ENCODE results near the gene COCH.
"Not testable (repeated sequence)": the region's sequence is repeated elsewhere in the genome, so short reads cannot be mapped to it uniquely, and the experiment has no call there.

The COCH gene

DNA sequence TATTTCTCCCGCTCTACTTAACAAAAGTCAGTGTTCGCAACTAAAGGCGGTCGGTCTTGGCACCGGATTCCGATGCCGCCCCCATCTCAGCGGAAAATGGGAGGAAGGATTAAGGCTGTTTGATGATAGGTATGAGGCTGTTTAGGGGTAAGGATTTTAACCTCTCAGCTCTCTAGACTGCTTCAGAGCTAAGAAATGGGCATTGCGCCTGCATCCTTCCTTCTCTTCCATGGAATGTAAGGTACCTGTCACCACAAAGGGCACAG lies 1.4 kb downstream of the COCH start:
- DNase-seq (ENCODE audit: low spot score), result no peak

DNA sequence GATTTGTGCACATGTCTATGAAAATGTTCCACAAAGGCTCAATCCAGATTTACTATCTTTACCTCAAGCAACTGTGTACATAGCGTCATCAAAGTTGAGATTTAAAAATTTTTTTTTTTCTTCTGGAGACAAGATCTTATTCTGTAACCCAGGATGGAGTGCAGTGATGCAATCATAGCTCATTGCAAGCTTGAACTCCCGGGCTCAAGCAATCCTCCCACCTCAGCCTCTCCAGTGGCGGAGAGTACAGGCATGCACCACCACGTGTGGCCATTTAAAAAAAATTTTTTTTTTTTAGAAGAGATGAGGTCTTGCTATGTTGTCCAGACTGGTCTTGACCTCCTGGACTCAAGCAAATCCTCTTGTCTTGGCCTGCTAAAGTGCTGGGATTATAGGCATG lies 2.3 kb downstream of the COCH start:
- no peak for DNase-seq (ENCODE audit: low spot score)

DNA sequence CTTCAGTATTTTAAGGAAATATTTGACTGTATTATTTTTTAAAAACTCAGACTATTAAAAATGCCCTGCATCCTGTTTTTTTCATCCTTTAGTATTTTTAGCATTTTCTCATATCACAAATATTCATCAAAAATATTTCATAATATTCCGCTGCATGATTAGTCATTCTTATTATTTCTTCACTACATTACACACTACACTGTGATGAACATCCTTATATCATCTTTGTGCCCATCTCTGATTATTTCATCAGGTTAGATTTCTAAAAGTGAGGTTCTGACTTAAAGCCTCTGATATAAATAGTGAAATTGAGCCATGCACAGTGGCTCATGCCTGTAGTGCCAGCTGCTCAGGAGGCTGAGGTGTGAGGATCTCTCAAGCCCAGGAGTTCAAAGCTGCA lies 8.1 kb downstream of the COCH start:
- DNase-seq (ENCODE audit: low spot score), result no peak

DNA sequence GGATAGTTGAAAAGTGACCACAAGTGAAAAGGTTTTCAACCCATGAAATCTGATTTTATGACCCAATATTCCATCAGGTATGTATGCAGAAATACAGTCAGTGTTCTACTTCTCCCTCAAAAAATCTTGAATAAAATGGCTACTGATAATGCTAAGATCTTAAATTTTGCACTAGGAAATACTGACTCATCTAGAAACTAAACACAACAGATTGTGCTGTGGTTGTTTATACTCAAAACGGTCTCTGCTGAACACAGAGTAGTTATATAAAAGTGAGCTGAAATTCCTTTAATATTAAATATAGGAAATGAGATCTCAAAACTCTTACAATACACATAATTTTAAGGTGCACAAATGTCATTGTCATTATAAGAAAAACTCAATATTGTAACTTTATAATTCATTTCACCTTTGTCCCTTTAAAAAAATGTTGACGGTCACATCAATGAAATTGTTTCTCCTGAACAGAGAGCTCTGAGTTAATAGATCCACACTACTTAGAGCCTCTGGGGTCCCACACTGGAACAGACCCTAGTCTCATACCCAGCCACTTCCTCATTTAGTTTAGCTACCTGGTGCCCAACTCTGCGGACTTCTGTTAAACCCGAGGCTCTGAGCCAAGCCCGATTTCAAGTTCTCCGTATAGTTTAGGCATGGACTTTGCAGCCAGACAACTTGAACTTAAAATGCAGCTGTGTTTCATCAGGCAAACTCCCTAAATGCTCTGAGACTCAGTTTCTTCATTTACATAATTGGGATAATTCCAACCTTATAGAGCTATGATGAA lies 9.3 kb downstream of the COCH start:
- DNase-seq (ENCODE audit: low spot score), result no peak

DNA sequence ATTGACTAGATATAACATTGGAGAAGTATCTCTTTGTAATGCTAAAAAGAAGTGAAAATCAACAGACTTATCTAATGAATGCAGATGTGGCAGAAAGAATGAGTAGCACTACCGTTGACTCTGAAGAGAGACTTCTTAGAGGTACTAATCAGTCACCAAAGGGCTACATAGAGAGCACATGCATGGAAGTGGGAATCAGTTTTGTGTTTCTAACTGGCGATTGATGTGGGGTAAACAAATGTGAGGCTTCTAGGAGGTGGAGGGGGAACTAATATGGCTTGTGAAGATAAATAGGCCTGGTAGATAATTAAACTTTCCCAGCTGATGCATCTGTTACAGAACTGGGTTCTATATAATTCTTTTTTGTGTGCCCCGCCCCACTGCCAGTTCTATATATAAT lies 10.5 kb downstream of the COCH start:
- DNase-seq (ENCODE audit: low spot score), result no peak

DNA sequence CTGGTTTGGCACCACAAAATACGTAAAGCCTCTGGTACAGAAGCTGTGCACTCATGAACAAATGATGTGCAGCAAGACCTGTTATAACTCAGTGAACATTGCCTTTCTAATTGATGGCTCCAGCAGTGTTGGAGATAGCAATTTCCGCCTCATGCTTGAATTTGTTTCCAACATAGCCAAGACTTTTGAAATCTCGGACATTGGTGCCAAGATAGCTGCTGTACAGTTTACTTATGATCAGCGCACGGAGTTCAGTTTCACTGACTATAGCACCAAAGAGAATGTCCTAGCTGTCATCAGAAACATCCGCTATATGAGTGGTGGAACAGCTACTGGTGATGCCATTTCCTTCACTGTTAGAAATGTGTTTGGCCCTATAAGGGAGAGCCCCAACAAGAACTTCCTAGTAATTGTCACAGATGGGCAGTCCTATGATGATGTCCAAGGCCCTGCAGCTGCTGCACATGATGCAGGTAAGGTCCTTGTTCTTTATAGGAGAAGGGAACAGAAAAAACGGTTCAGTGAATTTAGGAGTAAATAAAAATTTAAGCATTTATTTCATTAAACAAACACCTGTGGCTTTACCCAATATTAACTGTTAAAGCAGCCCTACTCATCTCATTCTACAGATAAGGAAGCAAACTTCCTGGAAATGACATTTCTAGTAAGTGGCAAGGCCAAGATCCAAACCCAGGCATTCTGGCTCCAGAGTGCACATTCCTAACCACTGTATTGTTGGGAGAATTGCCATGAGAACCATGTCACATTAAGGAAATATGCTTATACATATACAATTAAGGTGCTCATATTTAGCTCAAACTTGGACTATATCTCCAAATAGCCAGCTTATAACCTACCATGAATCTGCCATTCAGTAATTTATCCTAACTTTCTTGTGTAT lies 11.7 kb downstream of the COCH start:
- DNase-seq (ENCODE audit: low spot score), result no peak

DNA sequence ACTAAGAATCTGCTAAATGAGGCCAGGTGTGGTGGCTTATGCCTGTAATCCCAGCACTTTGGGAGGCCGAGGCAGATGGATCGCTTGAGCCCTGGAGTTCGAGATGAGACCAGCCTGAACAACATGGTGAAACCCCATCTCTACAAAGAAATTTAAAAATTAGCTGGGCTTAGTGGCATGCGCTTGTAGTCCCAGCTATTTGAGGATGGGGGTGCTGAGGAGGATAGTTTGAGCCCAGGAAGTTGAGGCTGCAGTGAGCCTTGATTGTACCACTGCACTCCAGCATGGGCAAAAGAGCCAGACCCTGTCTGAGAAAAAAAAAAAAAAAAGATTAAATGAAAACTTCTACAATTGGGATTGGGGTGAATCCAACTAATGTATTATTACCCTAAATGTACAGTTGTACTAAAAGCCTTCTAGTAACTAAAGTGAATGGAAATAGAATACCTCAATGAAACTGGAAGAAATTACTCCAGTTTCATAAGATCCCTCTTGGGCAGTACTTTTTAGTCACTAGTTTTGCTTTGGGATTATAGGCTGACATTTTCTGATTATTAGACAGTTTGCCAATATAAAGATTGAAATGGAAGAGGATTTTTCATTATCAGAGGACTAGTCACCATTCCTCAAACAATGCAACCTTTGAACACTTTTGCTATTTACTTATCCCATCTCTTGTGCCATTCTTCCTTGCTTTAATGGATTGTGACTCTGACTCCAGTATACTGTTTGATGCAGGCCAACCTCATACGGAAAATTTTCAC lies 14.3 kb downstream of the COCH start:
- no peak for DNase-seq (ENCODE audit: low spot score)

DNA sequence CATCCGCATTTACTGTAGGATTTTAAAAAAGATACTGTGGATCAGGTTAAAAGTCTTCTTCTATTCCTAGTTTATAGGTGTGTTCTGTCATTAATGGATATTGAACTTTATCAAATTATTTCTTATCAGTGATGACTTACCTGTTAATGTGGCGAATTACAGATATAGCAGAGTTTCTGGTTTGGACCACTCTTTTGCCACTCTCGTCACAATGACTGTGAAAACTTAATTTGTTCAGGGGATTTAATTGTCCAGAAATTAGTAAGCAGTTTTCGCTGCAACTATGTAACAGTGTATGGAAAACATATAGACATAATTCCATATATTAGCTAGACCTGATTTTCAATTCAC lies 14.9 kb downstream of the COCH start:
- no peak for DNase-seq (ENCODE audit: low spot score)

DNA sequence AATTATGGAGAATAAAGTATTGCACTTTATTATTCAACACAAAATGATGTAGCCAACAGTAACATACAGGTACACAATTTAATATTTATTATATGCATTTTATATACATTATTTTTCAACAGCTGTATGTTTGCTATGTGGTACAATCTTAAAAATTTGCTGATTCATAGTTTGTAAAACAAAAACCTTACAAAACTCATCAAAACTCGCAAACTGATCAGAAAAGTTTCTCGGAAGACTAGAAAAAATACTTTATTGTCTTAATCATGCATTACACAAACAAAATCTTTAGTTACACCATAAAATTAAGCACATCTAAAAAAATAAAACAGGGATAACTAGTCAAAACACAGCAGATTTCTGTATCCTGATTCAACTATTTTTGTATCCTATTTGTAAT lies 19.5 kb downstream of the COCH start:
- DNase-seq (ENCODE audit: low spot score), result no peak

DNA sequence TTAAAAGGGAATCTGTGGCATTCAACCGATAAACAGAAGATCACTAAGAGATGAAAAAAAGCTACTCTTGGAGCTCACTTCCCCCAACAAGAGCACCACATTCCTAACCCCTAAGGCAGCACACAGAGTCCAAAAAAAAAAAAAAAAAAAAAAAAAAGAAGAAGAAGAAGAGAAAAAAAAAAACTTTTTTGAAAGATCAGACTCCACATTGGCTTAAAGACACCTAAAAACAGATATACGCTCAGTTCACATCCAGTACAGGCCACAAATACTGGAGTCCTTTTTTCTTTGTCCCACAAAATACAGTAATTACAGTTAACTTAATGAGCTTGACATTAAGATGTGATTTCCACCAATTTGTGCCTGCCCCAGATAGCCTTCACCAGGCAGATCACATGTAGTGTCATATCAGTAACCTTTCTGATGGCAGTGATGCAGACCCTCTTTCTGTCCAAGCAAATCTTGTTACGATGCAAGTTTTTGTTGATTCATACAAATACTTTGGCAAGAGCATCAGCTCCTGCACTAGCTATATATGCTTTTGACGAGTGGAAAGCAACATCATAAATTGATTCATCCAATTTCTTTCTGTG lies 20.7 kb downstream of the COCH start:
- no peak for DNase-seq (ENCODE audit: low spot score)

DNA sequence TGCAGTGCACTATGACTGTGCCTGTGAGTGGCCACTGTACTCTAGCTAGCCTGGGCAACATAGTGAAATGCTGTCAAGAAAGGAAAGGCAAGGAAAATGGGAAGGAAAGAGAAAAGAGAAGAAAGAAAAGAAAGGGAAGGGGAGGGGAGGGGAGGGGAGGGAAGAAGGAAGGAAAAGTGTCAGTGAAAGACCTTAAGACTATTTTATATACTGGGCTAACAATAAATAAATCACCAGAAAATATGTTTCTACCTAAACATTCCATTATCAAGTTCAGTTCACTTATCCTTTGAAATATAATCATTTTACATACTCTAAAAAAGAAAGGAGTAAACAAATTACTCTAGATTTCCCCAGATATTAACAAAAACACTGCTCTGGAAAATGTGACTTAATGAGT lies 22.1 kb downstream of the COCH start:
- no peak for DNase-seq (ENCODE audit: low spot score)

DNA sequence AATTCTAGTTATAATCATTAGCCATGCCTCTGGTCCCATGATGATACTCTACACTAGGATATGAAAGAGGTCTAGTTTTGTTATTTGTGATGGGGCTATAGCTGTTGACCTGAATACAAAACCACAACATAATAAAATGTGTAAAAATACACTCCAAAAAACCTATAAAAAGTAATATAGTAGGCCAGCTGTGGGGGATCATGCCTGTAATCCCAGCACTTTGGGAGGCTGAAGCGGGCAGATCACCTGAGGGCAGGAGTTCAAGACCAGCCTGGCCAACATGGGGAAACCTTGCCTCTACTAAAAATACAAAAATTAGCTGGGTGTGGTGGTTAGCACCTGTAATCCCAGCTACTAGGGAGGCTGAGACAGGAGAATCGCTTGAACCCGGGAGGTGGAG lies 22.8 kb downstream of the COCH start:
- not testable (repeated sequence) for DNase-seq (ENCODE audit: low spot score)

DNA sequence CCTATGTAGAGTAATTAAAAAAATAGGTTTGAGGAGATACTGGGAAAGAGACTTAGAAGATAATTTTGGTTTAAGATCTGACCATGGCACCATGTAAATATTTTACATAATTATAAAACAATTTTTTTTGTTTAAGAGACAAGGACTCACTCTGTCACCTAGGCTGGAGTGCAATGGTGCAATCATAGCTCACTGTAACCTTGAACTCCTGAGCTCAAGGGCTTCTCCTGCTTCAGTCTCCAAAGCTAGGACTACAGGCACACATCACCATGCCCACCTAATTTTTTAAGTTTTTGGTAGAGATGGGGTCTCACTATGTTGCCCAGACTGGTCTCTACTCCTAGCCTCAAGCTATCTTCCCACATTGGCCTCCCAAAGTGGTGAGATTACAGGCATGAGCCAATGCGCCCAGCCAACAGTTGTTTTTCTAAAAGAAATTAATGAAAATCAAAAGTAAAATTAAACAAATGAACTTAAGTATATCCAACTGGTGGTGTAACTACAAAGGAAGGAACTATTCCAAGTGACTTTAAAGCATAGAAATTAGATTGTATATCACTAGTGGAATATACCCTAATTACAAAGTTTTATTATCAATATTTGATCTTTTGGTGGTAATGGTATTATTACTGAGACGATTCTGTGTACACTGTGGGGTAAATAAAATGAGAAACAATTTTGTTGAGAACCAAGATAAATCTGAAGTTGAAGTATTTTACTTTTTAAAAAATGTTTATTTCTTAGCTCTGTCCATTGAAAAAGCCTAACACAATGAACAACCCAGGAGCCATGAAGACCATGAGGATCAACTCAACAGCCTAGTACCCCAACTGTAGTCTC lies 29.1 kb downstream of the COCH start:
- DNase-seq (ENCODE audit: low spot score), result no peak

DNA sequence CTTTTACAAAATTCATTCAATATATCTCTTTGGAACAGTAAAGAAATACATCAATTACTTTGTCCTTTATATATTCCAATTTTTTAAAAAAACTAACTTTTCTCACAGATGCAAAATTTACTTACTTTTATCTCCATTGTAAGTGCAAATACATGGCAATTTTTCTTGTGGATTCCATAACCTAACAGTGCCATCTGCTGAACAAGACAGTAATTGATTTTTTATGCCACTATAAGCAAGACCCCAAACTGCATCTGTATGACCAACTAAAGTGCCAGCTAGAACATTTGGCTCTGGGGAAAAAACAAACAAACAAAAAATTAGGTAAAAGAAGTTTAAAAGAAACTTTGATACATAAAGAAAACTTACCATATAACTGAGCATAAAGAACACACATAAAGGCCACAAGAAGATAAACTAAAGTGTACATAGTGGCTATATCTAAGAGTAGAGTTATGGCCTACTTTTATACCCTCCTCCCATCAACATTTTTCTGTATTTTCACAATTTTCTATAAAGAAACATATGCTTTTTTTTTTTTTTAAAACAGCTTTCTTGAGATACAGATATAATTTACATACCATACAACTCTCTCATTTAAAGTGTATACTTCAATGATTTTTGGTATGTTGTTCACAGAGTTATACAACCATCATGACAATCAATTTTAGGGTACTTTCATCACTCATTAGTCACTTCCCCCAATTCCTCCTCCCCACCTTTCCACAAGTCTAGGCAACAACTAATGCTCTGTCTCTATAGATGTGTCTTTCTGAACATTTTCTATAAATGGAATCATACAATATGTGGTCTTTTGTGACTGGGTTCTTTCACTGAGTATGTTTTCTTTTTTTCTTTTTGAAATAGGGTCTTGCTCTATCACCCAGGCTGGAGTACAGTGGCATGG lies 32.6 kb downstream of the COCH start:
- DNase-seq (ENCODE audit: low spot score), result no peak

DNA sequence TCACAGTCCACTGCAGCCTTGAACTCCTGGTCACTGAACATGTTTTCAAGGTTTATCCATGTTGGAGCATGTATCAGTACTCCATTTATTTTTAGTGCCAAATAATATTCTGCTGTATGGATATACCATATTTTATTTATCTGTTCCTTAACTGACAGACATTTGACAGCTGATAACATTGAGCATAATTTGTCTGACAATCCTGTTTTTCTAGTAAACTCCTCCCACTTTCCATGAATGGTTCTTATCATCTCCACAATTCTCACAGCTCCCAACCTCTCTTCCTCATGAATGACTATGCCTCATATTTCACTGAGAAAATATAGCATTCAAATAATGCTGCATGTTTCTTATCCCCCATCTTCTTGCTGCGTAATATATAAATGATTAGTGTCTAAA lies 33.3 kb downstream of the COCH start:
- no peak for DNase-seq (ENCODE audit: low spot score)

DNA sequence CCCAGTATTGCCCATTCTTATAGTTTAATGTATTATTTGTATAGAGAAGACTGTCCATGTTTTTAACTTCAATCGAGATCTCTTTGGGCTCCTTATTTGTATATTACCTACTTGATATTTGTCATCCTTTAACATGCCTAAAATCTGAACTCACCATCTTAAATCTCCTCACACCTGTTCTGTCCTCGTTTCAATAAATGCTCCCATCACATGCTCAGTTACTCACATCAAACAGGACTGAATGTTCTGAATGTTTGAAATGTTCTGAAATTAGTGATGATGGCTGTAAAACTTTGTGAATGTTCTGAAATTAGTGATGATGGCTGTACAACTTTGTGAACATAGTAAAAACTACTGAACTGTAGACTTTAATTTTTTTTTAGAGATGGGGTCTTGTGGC lies 34.5 kb downstream of the COCH start:
- no peak for DNase-seq (ENCODE audit: low spot score)

DNA sequence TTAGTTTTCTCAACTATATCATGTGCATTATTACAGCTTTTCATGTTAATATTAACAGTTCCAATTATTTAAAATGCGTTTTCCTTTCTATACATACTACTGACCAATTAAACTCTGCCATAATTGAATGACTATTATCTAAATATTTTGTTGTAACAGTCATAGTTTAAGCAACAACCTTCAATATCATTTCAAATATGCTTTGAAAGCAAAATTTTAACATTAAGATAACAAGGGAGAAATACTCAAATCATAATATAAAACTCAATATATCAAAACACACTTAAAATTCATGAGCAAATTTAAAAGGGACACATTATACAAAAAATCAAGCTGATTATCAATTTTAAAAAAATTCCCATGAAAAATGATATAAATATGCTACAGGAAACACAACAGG lies 40.5 kb downstream of the COCH start:
- no peak for DNase-seq (ENCODE audit: low spot score)

DNA sequence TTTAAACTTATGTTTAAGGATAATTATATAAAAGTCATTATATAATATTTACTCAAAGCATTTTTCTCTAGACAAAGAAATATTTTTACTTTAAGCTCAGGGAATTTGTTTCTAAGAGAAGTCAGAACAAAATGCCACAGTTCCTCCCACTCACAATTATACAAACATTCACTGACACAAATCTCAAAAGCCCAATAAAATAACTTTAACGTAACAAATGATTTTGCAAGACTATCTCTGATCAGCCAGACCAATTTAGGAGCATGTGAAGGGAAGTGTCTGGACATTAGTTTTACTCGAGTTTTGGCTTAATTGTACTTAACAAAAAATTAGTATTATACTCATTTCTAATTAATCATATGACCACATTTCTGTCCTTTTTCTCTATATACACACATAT lies 41.2 kb downstream of the COCH start:
- DNase-seq (ENCODE audit: low spot score), result no peak

DNA sequence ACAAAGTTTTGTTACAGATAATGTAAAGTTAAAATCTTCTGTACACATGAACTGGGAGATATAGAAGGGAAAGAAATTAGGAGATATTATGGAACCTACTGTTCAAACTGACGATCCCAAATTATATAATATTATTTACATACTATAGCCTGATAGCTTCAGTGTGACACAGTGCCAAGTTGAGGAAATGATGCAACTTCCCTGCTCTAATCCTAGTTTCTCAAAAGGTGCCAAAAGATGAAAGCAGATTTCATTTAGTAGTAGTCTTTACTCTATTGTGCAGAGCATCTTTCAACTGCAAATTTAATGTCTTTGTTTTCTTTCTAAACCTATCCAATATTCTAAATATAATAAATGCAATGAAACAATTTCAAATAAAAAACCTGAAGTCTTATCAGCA lies 46.9 kb downstream of the COCH start:
- no peak for DNase-seq (ENCODE audit: low spot score)

DNA sequence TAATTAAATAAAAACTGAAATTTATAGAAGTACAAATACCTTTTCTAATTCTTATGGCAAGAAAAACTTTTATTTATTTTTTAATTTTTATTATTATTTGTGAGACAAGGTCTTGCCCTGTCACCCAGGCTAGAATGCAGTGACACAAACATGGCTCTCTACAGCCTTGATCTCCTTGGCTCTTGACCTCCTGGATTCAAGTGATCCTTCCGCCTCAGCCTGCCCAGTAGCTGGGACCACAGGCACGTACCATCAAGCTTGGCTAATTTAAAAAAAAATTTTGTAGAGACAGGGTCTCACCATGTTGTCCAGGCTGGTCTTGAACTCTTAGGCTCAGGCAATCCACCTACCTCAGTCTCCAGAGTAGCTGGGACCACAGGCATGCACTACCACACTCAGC lies 47.4 kb downstream of the COCH start:
- no peak for DNase-seq (ENCODE audit: low spot score)

DNA sequence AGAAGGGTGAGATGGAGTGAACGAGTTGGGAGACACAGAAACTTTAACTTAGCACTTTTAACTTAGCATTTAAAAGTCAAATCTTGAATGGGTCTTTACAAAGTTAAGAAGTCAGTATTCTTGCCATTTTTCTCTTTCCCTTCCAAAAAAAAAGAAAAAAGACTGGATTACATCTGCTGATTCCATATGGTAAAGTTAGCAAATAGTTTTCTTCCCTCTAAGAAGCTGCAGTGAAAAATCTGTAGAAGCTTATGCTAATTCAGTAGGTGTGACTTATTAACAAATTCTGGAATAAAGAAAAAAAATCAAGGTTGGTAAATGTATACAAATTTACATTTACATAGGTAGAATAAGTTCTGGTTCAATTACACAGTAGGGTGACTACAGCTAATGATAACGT lies 50.9 kb downstream of the COCH start:
- no peak for DNase-seq (ENCODE audit: low spot score)

Measured in germinal center (tissue), 1 donor.